DMS53 treated with DMSO at 0.1 percent for 48 hours (cell line): ENCODE measurements around the gene TMEM217.
"Not testable (repeated sequence)": the region's sequence is repeated elsewhere in the genome, so short reads cannot be mapped to it uniquely, and the experiment has no call there.

Source experiments
- DNase-seq: peaks from one replicate; lab custom pipeline; 2025; ENCODE audit not compliant: unreplicated experiment; lab: John Stamatoyannopoulos, UW

The TMEM217 gene

GRCh38 chr6:37187321-37188022 is 70.5 kb downstream of the TMEM217 start:
- no peak for DNase-seq

- DNase-seq, result not testable (repeated sequence)
Observed at GRCh38 chr6:37185949-37186720, 71.8 kb downstream of the TMEM217 start.

GRCh38 chr6:37182736-37183590 is 75.0 kb downstream of the TMEM217 start:
- DNase-seq, result no peak

- not testable (repeated sequence) for DNase-seq
Observed at GRCh38 chr6:37180610-37181009, 77.3 kb downstream of the TMEM217 start.

- no peak for DNase-seq
Observed at GRCh38 chr6:37180075-37180474, 77.9 kb downstream of the TMEM217 start.

- DNase-seq, result no peak
Observed at GRCh38 chr6:37177935-37178517, 79.9 kb downstream of the TMEM217 start.

- DNase-seq, result no peak
Observed at GRCh38 chr6:37177077-37177934, 80.6 kb downstream of the TMEM217 start.

GRCh38 chr6:37176268-37177076 is 81.5 kb downstream of the TMEM217 start:
- no peak for DNase-seq

GRCh38 chr6:37175332-37176267 is 82.3 kb downstream of the TMEM217 start:
- no peak for DNase-seq

GRCh38 chr6:37174515-37175331 is 83.2 kb downstream of the TMEM217 start:
- no peak for DNase-seq

- no peak for DNase-seq
Observed at GRCh38 chr6:37174196-37174514, 83.8 kb downstream of the TMEM217 start.

- no peak for DNase-seq
Observed at GRCh38 chr6:37173493-37174195, 84.3 kb downstream of the TMEM217 start.

GRCh38 chr6:37172912-37173492 is 84.9 kb downstream of the TMEM217 start:
- no peak for DNase-seq

GRCh38 chr6:37171970-37172812 is 85.8 kb downstream of the TMEM217 start:
- peak; percentile 70 for DNase-seq

GRCh38 chr6:37171201-37171969 is 86.6 kb downstream of the TMEM217 start:
- DNase-seq, result peak; percentile 27
